ENCODE measurements around the gene SYPL1.

SYPL1 gene

DNA sequence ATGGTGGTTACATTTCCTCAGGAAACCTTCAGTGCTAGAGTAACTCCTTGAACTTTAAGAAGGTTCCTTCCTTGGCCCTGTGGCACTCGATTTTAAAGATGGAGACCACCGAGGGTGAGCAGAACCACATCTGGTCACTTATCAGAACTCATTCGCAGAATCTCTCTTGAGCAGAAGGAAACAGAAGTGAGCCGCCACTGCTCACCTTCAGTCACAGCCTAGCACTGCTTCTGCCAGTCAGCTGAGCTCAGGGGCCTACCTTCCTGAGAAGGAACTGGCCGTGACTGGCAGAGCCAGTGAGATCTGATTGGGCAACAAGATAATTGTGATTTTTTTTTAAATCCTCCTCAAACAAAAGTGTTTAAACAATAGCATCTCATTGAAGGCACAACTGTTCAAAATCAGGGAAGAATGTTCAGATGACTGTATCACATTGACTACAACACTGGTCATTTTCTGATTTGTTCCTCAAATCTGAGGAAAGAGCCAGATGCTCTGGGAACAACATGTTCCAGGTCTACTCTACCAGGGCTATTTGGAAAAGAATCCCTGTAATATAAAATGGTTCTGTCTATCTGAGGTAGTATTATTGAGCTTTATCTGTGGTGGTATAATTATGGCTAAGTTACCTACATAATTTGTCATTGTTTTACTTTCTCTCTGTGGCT lies 2.7 kb upstream of the SYPL1 start:
- Histone ChIP-seq H4K91ac (ENCODE audit: low read depth, low read length, poor library complexity) (no peak overlapping the region), H3K27ac (replicated peaks; ENCODE audit: low read length) (no peak overlapping the region), H3K9me3 (replicated peaks in 1 of 2; ENCODE audit: control insufficient read depth in 2 of 2, insufficient read depth in 1 of 2, low read depth in 1 of 2, low read length in 2 of 2) (no peaks in the 10 kb centered on the region), H2BK120ac (ENCODE audit: low read depth, low read length) (no peak overlapping the region), H3K4me2 (ENCODE audit: insufficient read depth, low read length, poor library complexity, severe bottlenecking) (no peak overlapping the region), H3K4me1 (ENCODE audit: control insufficient read depth in 2 of 2, insufficient read depth in 1 of 2, low read depth in 1 of 2, low read length in 2 of 2) (peaks cover 0 to 3% of the 10 kb centered on the region in 2 donors), H3K79me1 (ENCODE audit: low read depth, low read length) (no peaks in the 10 kb centered on the region), H2BK15ac (ENCODE audit: low read length) (no peak overlapping the region), H3K23ac (ENCODE audit: low read depth, low read length, poor library complexity) (no peak overlapping the region), H2AK5ac (ENCODE audit: low read depth, low read length) (no peak overlapping the region), H2BK12ac (ENCODE audit: low read length) (no peak overlapping the region), H3K27me3 (ENCODE audit: control insufficient read depth in 3 of 3, insufficient read depth in 3 of 3, low read depth in 1 of 3, low read length in 3 of 3) (peaks cover 0 to 29% (median 2%) of the 10 kb centered on the region in 3 experiments), H3K18ac (ENCODE audit: low read length) (no peak overlapping the region), H3K4ac (ENCODE audit: low read length) (no peak overlapping the region), H2BK5ac (ENCODE audit: low read length) (no peak overlapping the region), H3K4me3 (ENCODE audit: low read length in 2 of 2) (no peak overlapping the region), H3K9ac (ENCODE audit: low read depth, low read length, poor library complexity) (no peak overlapping the region), H2AFZ (ENCODE audit: low read length) (peak overlapping the region; percentile 44), H3K14ac (ENCODE audit: low read length) (no peak overlapping the region), H3K36me3 (replicated peaks in 1 of 2; ENCODE audit: control insufficient read depth in 2 of 2, insufficient read depth in 2 of 2, low read length in 2 of 2) (no peaks in the 10 kb centered on the region), H4K8ac (ENCODE audit: low read depth, low read length) (no peak overlapping the region)
- no CpG with 5 or more reads among the region's 5 CpGs for WGBS, 2 donors (ENCODE audit: extremely low coverage in 2 of 2, insufficient read length in 2 of 2, insufficient replicate concordance in 1 of 2)
- DNase-seq (ENCODE audit: low spot score), result no peak

DNA sequence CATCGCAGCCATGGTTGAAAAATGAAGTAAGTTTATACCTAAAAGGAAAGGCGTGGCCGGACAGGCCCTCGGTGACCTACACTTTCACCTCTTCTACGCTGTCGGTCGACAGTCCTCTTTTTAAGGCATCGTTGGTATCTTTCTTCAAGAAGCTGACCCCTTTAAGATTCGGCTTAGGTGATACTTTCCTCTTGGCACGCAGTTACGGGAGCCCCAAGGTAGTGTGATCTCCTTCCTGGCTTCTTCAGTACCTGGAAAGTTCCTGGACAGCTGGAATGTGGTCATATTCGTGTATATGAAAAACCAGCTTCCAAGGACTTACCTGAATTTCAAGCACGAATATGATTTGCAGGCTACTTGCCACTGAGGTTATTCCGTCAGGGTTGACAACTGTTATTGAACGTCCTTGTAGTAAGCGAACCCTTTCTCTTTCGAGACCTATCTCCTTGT lies 885 bp upstream of the SYPL1 start:
- Histone ChIP-seq H2BK15ac (ENCODE audit: low read length) (no peak overlapping the region), H4K91ac (ENCODE audit: low read depth, low read length, poor library complexity) (no peak overlapping the region), H2BK12ac (ENCODE audit: low read length) (no peak overlapping the region), H3K9me3 (replicated peaks in 1 of 2; ENCODE audit: control insufficient read depth in 2 of 2, insufficient read depth in 1 of 2, low read depth in 1 of 2, low read length in 2 of 2) (no peaks in the 10 kb centered on the region), H3K4me2 (ENCODE audit: insufficient read depth, low read length, poor library complexity, severe bottlenecking) (no peak overlapping the region), H3K4me3 (ENCODE audit: low read length in 2 of 2) (peak overlapping the region in 1 of 2 donors; percentile 67), H3K27me3 (ENCODE audit: control insufficient read depth in 3 of 3, insufficient read depth in 3 of 3, low read depth in 1 of 3, low read length in 3 of 3) (peaks cover 0 to 29% (median 2%) of the 10 kb centered on the region in 3 experiments), H3K9ac (ENCODE audit: low read depth, low read length, poor library complexity) (no peak overlapping the region), H3K27ac (replicated peaks; ENCODE audit: low read length) (no peak overlapping the region), H3K14ac (ENCODE audit: low read length) (no peak overlapping the region), H2BK120ac (ENCODE audit: low read depth, low read length) (no peak overlapping the region), H3K4me1 (ENCODE audit: control insufficient read depth in 2 of 2, insufficient read depth in 1 of 2, low read depth in 1 of 2, low read length in 2 of 2) (peaks cover 0 to 11% of the 10 kb centered on the region in 2 donors), H2AK5ac (ENCODE audit: low read depth, low read length) (no peak overlapping the region), H3K23ac (ENCODE audit: low read depth, low read length, poor library complexity) (no peak overlapping the region), H3K4ac (ENCODE audit: low read length) (no peak overlapping the region), H3K79me1 (ENCODE audit: low read depth, low read length) (no peaks in the 10 kb centered on the region), H2AFZ (ENCODE audit: low read length) (peak overlapping the region; percentile 95), H4K8ac (ENCODE audit: low read depth, low read length) (no peak overlapping the region), H3K36me3 (replicated peaks in 1 of 2; ENCODE audit: control insufficient read depth in 2 of 2, insufficient read depth in 2 of 2, low read length in 2 of 2) (no peaks in the 10 kb centered on the region), H2BK5ac (ENCODE audit: low read length) (no peak overlapping the region), H3K18ac (ENCODE audit: low read length) (no peak overlapping the region)
- DNase-seq (ENCODE audit: low spot score), result no peak
- no CpG with 5 or more reads among the region's 17 CpGs for WGBS, 2 donors (ENCODE audit: extremely low coverage in 2 of 2, insufficient read length in 2 of 2, insufficient replicate concordance in 1 of 2)

DNA sequence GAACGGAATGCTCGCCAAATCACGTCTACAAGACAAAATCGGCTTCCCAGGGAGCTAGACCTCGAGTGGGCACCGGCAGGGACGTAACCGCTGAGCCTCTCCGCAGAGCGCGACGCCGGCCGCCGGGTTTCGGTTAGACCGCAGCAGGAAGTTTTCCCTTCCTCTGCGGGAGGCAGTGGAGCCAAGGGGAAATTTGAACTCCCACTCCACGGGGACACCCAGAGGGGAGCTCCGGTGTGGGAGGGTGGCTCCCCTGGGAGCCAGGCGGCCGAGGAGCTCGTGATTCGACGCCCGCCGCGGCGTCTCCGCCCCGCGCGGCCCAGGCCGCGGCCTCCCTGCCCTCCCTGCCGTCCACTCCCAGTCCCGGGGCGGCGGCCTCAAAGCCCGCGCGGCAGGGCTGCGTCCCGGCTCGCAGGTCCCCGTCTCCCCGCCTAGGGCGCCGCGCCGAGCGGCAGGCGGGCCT lies 426 bp downstream of the SYPL1 start:
- no peaks in the 10 kb centered on the region for H3K79me1 ChIP-seq (ENCODE audit: low read depth, low read length)
- H3K23ac ChIP-seq (ENCODE audit: low read depth, low read length, poor library complexity), result peak overlapping the region; percentile 70
- peak overlapping the region; percentile 58 for H3K14ac ChIP-seq (ENCODE audit: low read length)
- DNase-seq (ENCODE audit: low spot score), result no peak
- H2BK15ac ChIP-seq (ENCODE audit: low read length), result peak overlapping the region; percentile 74
- no peak overlapping the region for H2BK5ac ChIP-seq (ENCODE audit: low read length)
- no peak overlapping the region for H2BK120ac ChIP-seq (ENCODE audit: low read depth, low read length)
- no peak overlapping the region for H4K8ac ChIP-seq (ENCODE audit: low read depth, low read length)
- H3K9ac ChIP-seq (ENCODE audit: low read depth, low read length, poor library complexity), result peak overlapping the region; percentile 90
- peak overlapping the region; percentile 93 for H3K27ac ChIP-seq (replicated peaks; ENCODE audit: low read length)
- H3K9me3 ChIP-seq (replicated peaks in 1 of 2; ENCODE audit: control insufficient read depth in 2 of 2, insufficient read depth in 1 of 2, low read depth in 1 of 2, low read length in 2 of 2), result no peaks in the 10 kb centered on the region
- H3K4me2 ChIP-seq (ENCODE audit: insufficient read depth, low read length, poor library complexity, severe bottlenecking), result peak overlapping the region; percentile 78
- H2AK5ac ChIP-seq (ENCODE audit: low read depth, low read length), result no peak overlapping the region
- H3K18ac ChIP-seq (ENCODE audit: low read length), result peak overlapping the region; percentile 99
- peak overlapping the region; percentile 67 to 89 for H3K4me3 ChIP-seq (ENCODE audit: low read length in 2 of 2)
- peak overlapping the region; percentile 95 for H2AFZ ChIP-seq (ENCODE audit: low read length)
- no CpG with 5 or more reads among the region's 53 CpGs for WGBS, 2 donors (ENCODE audit: extremely low coverage in 2 of 2, insufficient read length in 2 of 2, insufficient replicate concordance in 1 of 2)
- peaks cover 0 to 17% (median 0%) of the 10 kb centered on the region in 3 experiments for H3K27me3 ChIP-seq (ENCODE audit: control insufficient read depth in 3 of 3, insufficient read depth in 3 of 3, low read depth in 1 of 3, low read length in 3 of 3)
- H2BK12ac ChIP-seq (ENCODE audit: low read length), result no peak overlapping the region
- peaks cover 0 to 3% of the 10 kb centered on the region in 2 donors for H3K36me3 ChIP-seq (replicated peaks in 1 of 2; ENCODE audit: control insufficient read depth in 2 of 2, insufficient read depth in 2 of 2, low read length in 2 of 2)
- no peak overlapping the region for H4K91ac ChIP-seq (ENCODE audit: low read depth, low read length, poor library complexity)
- H3K4me1 ChIP-seq (ENCODE audit: control insufficient read depth in 2 of 2, insufficient read depth in 1 of 2, low read depth in 1 of 2, low read length in 2 of 2), result peaks cover 0 to 11% of the 10 kb centered on the region in 2 donors
- no peak overlapping the region for H3K4ac ChIP-seq (ENCODE audit: low read length)

DNA sequence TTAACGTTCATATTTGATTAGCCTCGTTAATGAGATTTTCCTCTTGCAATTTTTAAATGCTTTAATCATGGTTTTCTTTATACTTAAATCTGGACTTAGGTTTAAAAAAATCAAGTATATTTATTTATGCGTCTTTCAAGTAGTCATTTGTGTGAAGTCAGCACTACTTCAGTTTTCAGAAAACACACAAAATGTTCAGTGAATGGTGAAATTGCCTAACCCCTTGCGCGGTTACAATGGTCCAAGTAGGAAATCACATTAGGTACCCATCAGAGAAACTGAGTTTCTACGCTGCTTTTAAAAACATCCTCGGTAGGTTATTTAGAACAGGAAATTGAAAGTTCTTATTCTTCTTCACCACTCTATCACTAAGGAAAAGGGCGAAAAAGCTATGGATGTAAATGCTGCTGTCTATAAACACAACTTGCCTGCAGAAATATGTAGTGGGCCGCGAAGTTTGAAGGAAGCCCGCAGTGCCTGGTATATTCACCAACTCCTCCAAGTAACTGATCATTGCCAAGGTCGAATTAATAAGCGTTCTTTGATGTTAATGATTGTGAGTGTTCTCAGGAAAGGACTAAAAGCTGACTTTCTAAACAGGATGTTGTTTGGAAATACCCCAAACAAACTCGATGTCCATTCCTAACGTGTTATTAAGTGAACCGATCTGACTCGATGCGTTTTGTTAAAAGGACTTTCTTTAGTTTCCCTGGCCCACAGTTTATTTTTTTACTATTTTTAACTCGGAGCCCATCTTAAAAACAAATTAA lies 1.0 kb downstream of the SYPL1 start:
- Histone ChIP-seq H3K9ac (ENCODE audit: low read depth, low read length, poor library complexity) (no peak overlapping the region), H3K9me3 (replicated peaks in 1 of 2; ENCODE audit: control insufficient read depth in 2 of 2, insufficient read depth in 1 of 2, low read depth in 1 of 2, low read length in 2 of 2) (no peaks in the 10 kb centered on the region), H2BK5ac (ENCODE audit: low read length) (no peak overlapping the region), H3K4ac (ENCODE audit: low read length) (no peak overlapping the region), H2AFZ (ENCODE audit: low read length) (peak overlapping the region; percentile 95), H3K4me2 (ENCODE audit: insufficient read depth, low read length, poor library complexity, severe bottlenecking) (peak overlapping the region; percentile 78), H2BK15ac (ENCODE audit: low read length) (no peak overlapping the region), H2BK12ac (ENCODE audit: low read length) (no peak overlapping the region), H2AK5ac (ENCODE audit: low read depth, low read length) (no peak overlapping the region), H3K4me1 (ENCODE audit: control insufficient read depth in 2 of 2, insufficient read depth in 1 of 2, low read depth in 1 of 2, low read length in 2 of 2) (peaks cover 0 to 11% of the 10 kb centered on the region in 2 donors), H3K27me3 (ENCODE audit: control insufficient read depth in 3 of 3, insufficient read depth in 3 of 3, low read depth in 1 of 3, low read length in 3 of 3) (peaks cover 0 to 11% (median 0%) of the 10 kb centered on the region in 3 experiments), H3K23ac (ENCODE audit: low read depth, low read length, poor library complexity) (no peak overlapping the region), H2BK120ac (ENCODE audit: low read depth, low read length) (no peak overlapping the region), H3K27ac (replicated peaks; ENCODE audit: low read length) (no peak overlapping the region), H4K8ac (ENCODE audit: low read depth, low read length) (no peak overlapping the region), H3K36me3 (replicated peaks in 1 of 2; ENCODE audit: control insufficient read depth in 2 of 2, insufficient read depth in 2 of 2, low read length in 2 of 2) (peaks cover 0 to 3% of the 10 kb centered on the region in 2 donors), H3K79me1 (ENCODE audit: low read depth, low read length) (no peaks in the 10 kb centered on the region), H3K4me3 (ENCODE audit: low read length in 2 of 2) (peak overlapping the region; percentile 67 to 89), H3K14ac (ENCODE audit: low read length) (no peak overlapping the region), H4K91ac (ENCODE audit: low read depth, low read length, poor library complexity) (no peak overlapping the region), H3K18ac (ENCODE audit: low read length) (no peak overlapping the region)
- no CpG with 5 or more reads among the region's 19 CpGs for WGBS, 2 donors (ENCODE audit: extremely low coverage in 2 of 2, insufficient read length in 2 of 2, insufficient replicate concordance in 1 of 2)
- DNase-seq (ENCODE audit: low spot score), result no peak

Measured in neuronal stem cell (in vitro differentiated cells).